ENCODE results near the gene ANXA9. TPM values are rescaled to one million over a fixed set of nuclear protein-coding genes. Genes with fewer than 3 reads are reported as not detected.
A peak's percentile ranks its signal among the peaks of the same experiment; 100 is the strongest.

Gene ANXA9, protein sequence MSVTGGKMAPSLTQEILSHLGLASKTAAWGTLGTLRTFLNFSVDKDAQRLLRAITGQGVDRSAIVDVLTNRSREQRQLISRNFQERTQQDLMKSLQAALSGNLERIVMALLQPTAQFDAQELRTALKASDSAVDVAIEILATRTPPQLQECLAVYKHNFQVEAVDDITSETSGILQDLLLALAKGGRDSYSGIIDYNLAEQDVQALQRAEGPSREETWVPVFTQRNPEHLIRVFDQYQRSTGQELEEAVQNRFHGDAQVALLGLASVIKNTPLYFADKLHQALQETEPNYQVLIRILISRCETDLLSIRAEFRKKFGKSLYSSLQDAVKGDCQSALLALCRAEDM
- polyA plus RNA-seq, result not detected

DNA sequence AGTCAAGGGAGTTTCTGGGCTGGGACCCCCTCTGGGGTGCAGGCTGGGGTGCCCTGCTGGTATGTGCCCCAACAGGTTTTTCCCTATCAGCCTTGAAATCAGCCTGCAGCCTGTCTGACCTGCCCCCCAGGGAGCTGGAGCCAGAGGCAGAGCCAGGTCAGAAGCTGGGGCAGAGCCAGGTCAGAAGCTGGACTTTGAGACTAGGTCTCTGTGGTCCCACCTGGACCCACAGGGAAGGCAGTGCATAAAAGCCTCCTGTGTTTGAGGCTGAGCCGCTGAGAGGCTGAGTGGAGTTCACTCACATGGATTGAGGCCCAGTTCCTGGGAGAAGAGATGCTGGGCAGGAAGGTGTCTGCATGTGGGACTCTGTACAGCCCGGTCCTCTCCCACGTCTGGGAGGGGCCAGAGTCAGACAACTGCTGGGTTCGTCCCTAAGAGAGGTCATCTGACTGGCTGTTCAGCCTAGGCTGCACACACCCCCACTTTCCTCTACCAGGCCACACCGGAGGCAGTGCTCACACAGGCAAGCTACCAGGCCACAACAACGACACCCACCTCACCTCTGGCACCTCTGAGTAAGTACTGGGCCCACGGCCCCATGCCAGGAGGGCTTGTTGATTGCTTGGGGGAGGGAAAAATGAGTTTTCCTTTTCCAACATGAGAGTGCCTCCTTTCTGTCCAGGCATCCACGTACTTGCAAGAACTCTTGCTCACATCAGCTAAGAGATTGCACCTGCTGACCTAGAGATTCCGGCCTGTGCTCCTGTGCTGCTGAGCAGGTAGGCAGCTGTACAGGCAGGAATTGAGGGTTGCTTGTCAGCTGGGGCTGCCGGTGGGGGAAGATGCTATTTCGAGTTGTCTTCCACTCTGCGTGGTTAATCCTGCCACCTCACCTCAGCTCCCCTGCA, at the start of gene ANXA9:
TSS of gene ANXA9 (plus strand) at position 488 of the 908 bp plus-strand sequence. CDS start 814 bp downstream, outside the sequence.
- no peak for DNase-seq
- Mint-ChIP-seq H3K4me1 (peaks cover 15 to 23% of the 10 kb centered on the region in 2 donors), H3K9me3 (no peaks in the 10 kb centered on the region), H3K27me3 (ENCODE audit: low read depth in 3 of 3) (peaks cover 0 to 2% (median 0%) of the 10 kb centered on the region in 3 donors), H3K27ac (no peak within 1 kb of the TSS), H3K4me3 (no peak within 1 kb of the TSS), H3K36me3 (no peaks in the 10 kb centered on the region)

DNA sequence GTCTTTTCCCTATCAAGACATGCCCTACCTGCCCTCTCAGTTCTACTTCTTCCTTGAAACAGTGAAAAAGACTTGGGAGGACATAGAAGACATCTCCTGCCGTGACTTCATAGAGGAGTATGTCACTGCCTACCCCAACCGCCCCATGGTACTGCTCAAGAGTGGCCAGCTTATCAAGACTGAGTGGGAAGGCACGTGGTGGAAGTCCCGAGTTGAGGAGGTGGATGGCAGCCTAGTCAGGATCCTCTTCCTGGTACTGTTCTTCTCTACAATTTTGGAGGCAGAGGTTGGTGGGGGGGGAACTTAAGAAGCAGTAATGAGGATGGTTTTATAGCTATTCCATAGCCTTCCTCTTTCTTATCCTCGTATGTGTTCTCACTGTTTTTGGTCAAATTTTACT, 37.2 kb upstream of the ANXA9 start:
- peak overlapping the region in 3 of 6 donors; percentile 1 to 24 (median 9) for H3K27ac Mint-ChIP-seq
- H3K9me3 Mint-ChIP-seq, result no peaks in the 10 kb centered on the region
- H3K4me1 Mint-ChIP-seq, result no peaks in the 10 kb centered on the region
- H3K27me3 Mint-ChIP-seq (ENCODE audit: low read depth in 3 of 3), result no peaks in the 10 kb centered on the region
- peaks cover 39 to 61% (median 42%) of the 10 kb centered on the region in 3 donors for H3K36me3 Mint-ChIP-seq
- DNase-seq, result no peak
- H3K4me3 Mint-ChIP-seq, result no peak overlapping the region

DNA sequence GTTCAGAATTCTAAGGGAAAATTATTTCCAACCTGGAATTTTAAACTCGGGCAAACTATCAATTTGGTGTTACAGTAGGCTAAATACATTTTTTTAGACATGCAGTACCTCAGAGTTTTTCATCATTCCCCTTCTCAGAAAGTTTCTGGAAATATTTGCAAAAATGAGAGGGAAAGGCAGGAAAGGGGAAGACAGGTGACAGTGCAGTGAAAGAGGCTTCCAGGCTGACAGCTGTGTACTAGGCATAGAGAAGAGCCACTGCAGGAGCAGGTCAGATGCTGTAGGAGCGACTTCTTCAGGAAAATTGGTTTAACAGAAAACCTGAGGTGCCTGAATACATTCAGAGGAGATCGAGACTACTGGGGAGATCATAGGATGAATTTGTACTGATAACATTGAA, 27.4 kb upstream of the ANXA9 start:
- Mint-ChIP-seq H3K27me3 (ENCODE audit: low read depth in 3 of 3) (peaks cover 0 to 3% (median 2%) of the 10 kb centered on the region in 3 donors), H3K36me3 (peaks cover 34 to 53% (median 41%) of the 10 kb centered on the region in 3 donors), H3K4me1 (no peaks in the 10 kb centered on the region), H3K27ac (peak overlapping the region in 2 of 6 donors; percentile 38 to 46), H3K4me3 (no peak overlapping the region), H3K9me3 (no peaks in the 10 kb centered on the region)
- no peak for DNase-seq

DNA sequence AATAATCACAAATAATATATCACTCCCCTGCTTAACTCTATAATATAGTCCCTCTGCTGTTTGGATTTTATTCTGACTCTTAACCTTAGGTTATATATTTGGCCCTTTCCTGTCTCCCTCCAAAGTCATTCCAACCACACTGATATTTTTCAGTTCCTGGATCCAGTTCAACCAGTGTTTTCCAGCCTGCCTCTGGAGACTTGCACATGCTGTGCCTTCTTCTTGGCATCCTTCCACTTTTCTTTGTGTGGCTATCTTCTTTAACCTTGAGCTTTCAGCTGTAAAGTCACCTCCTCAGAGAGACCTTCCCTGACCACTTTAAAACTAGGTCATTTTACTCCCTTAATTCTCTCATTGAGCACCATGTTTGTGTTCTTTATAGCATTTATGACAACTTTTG, 26.8 kb upstream of the ANXA9 start:
- Mint-ChIP-seq H3K9me3 (no peaks in the 10 kb centered on the region), H3K27ac (peak overlapping the region in 3 of 6 donors; percentile 19 to 57 (median 36)), H3K27me3 (ENCODE audit: low read depth in 3 of 3) (peaks cover 0 to 3% (median 2%) of the 10 kb centered on the region in 3 donors), H3K4me1 (no peaks in the 10 kb centered on the region), H3K4me3 (no peak overlapping the region), H3K36me3 (peaks cover 33 to 49% (median 39%) of the 10 kb centered on the region in 3 donors)
- no peak for DNase-seq

DNA sequence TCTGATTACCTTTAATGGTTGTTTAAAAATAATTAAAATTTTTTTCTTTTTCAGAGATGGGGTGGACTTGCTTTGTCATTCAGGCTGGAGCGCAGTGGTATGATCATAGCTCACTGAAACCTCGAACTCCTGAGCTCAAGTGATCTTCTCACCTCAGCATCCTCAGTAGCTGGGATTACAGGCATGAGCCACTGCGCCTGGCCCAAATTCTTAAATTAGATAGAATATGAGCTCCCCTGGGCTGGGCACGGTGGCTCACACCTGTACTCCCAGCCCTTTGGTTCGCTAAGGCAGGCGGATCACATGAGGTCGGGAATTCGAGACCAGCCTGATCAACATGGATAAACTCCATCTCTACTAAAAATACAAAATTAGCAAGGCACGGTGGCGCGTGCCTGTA, 24.4 kb upstream of the ANXA9 start:
- Mint-ChIP-seq H3K4me3 (no peak overlapping the region), H3K9me3 (no peaks in the 10 kb centered on the region), H3K27ac (no peak overlapping the region), H3K36me3 (peaks cover 26 to 43% (median 33%) of the 10 kb centered on the region in 3 donors), H3K4me1 (no peaks in the 10 kb centered on the region), H3K27me3 (ENCODE audit: low read depth in 3 of 3) (peaks cover 0 to 3% (median 2%) of the 10 kb centered on the region in 3 donors)
- no peak for DNase-seq

DNA sequence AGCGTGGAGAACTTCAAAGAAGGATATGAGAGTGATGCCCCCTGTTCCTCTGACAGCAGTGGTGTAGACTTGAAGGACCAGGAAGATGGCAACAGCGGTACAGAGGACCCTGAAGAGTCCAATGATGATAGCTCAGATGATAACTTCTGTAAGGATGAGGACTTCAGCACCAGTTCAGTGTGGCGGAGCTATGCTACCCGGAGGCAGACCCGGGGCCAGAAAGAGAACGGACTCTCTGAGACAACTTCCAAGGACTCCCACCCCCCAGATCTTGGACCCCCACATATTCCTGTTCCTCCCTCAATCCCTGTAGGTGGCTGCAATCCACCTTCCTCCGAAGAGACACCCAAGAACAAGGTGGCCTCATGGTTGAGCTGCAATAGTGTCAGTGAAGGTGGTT, 21.4 kb upstream of the ANXA9 start:
- peaks cover 17 to 52% (median 26%) of the 10 kb centered on the region in 3 donors for H3K36me3 Mint-ChIP-seq
- H3K9me3 Mint-ChIP-seq, result no peaks in the 10 kb centered on the region
- H3K4me1 Mint-ChIP-seq, result no peaks in the 10 kb centered on the region
- peak overlapping the region in 3 of 6 donors; percentile 21 to 62 (median 22) for H3K27ac Mint-ChIP-seq
- H3K4me3 Mint-ChIP-seq, result no peak overlapping the region
- DNase-seq, result no peak
- peaks cover 0 to 3% (median 2%) of the 10 kb centered on the region in 3 donors for H3K27me3 Mint-ChIP-seq (ENCODE audit: low read depth in 3 of 3)

DNA sequence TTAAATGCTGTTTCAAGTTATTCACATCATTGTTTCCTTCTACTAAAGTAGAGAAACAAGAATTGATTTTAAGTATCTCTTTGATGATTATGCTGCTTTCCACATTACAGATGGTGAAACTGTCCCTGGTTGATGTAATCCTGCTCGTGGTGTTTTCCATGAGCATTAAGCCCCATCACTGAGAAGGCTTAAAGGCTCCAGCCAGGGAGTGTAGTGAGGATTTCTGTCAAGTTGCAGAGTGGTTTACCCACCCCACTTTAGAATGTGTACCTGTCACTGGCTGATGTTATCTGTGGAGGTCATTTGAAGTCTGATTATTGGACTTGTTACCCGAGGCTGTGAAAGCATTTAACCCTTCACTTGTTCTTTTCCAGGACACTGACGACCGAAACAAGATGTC, 20.3 kb upstream of the ANXA9 start:
- Mint-ChIP-seq H3K27ac (peak overlapping the region in 2 of 6 donors; percentile 16 to 56), H3K4me3 (no peak overlapping the region), H3K4me1 (no peaks in the 10 kb centered on the region), H3K27me3 (ENCODE audit: low read depth in 3 of 3) (peaks cover 0 to 3% (median 2%) of the 10 kb centered on the region in 3 donors), H3K36me3 (peaks cover 21 to 60% (median 28%) of the 10 kb centered on the region in 3 donors), H3K9me3 (no peaks in the 10 kb centered on the region)
- no peak for DNase-seq

DNA sequence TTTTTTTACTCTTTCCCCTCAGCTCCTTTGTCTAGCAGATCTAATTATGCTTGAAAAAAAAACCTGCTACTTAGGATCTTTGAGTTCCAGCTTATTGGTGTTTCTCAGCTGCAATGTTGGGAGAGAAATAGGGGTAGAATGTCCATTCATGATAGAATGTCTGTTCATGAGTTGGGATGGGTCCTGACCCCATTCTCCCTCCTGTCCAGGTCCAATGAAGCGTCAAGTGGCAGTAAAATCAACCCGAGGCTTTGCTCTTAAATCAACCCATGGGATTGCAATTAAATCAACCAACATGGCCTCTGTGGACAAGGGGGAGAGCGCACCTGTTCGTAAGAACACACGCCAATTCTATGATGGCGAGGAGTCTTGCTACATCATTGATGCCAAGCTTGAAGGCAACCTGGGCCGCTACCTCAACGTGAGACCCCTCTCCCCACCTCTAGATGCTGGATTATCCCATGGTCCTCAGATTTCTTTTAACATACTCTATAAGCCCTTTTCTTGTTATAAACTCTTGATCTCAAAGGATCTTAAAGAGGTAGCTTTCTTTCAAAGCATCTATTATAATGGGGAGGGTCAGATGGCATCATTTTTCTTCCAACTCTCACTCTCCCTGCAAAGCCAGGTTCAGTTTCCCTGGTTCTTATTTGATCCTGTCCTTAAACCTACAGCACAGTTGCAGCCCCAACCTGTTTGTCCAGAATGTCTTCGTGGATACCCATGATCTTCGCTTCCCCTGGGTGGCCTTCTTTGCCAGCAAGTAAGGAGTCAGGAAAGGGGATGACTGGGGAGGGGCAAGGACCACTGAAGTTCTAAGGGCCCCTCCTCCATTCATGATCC, 18.6 kb upstream of the ANXA9 start:
- H3K27me3 Mint-ChIP-seq (ENCODE audit: low read depth in 3 of 3), result peaks cover 0 to 3% (median 0%) of the 10 kb centered on the region in 3 donors
- H3K27ac Mint-ChIP-seq, result peak overlapping the region in 5 of 6 donors; percentile 15 to 77 (median 21)
- no peak overlapping the region for H3K4me3 Mint-ChIP-seq
- peaks cover 21 to 72% (median 32%) of the 10 kb centered on the region in 3 donors for H3K36me3 Mint-ChIP-seq
- H3K9me3 Mint-ChIP-seq, result no peaks in the 10 kb centered on the region
- no peak for DNase-seq
- no peaks in the 10 kb centered on the region for H3K4me1 Mint-ChIP-seq

DNA sequence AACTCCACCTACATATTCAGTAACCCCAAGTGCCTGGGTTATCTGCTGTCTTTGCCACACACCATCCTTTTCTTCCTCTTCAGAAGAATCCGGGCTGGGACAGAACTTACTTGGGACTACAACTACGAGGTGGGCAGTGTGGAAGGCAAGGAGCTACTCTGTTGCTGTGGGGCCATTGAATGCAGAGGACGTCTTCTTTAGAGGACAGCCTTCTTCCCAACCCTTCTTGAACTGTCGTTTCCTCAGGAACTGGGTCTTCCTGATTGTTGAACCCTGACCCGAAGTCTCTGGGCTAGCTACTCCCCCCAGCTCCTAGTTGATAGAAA, 18.0 kb upstream of the ANXA9 start:
- Mint-ChIP-seq H3K4me3 (no peak overlapping the region), H3K27ac (peak overlapping the region in 3 of 6 donors; percentile 15 to 55 (median 21))
- no peak for DNase-seq

DNA sequence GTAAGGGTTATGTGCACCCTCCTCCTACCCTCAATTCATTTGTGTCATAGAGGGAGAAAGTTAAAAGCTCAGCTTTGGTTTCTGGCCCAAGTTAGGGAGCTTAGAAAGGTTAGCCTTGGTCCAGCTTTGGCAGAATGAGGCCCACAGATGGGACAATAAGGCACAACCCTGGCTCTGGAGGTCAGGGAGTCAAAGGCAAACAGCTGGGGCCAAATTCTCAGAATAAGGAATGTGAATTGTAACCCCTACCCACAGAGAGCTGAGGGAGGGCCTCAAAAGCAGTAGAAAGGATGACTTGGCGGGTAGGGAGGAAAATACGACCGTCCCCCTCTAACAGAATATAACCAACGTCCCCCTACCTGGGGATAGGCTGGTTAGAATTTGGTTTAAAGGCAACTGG, 16.5 kb upstream of the ANXA9 start:
- Mint-ChIP-seq H3K36me3 (peaks cover 17 to 57% (median 23%) of the 10 kb centered on the region in 3 donors), H3K4me3 (no peak overlapping the region), H3K9me3 (no peaks in the 10 kb centered on the region), H3K27ac (peak overlapping the region in 1 of 6 donors; percentile 28), H3K27me3 (ENCODE audit: low read depth in 3 of 3) (no peaks in the 10 kb centered on the region), H3K4me1 (peaks cover 7 to 8% of the 10 kb centered on the region in 2 donors)
- DNase-seq, result no peak

More for the DNA sequence above, 18.0 kb upstream of the ANXA9 start:
- no peaks in the 10 kb centered on the region for H3K9me3 Mint-ChIP-seq
- H3K36me3 Mint-ChIP-seq, result peaks cover 21 to 68% (median 30%) of the 10 kb centered on the region in 3 donors
- H3K27me3 Mint-ChIP-seq (ENCODE audit: low read depth in 3 of 3), result peaks cover 0 to 3% (median 0%) of the 10 kb centered on the region in 3 donors
- peaks cover 0 to 2% of the 10 kb centered on the region in 2 donors for H3K4me1 Mint-ChIP-seq

DNA sequence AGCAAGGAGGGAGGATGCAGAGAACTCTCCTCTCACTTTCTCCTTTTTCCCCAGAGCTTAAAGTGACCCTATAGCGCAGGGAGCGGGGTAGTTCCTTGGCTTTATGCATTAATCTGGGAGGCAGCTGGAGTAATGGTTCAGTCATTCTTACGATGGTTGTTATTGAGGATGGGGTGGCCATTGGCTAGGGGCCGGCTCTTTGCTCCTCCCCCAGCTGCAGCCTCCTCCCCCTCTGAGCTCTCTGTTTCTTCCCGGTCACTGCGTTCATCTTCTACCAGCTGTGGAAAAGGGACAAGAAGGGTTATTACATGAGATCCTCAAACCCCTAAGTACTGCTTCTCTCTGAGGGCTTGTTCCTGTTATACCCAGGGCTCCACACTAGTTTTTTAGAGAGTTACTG, 16.1 kb upstream of the ANXA9 start:
- Mint-ChIP-seq H3K27ac (peak overlapping the region in 2 of 6 donors; percentile 17 to 47), H3K9me3 (no peaks in the 10 kb centered on the region), H3K4me3 (no peak overlapping the region), H3K36me3 (peaks cover 17 to 55% (median 22%) of the 10 kb centered on the region in 3 donors), H3K27me3 (ENCODE audit: low read depth in 3 of 3) (no peaks in the 10 kb centered on the region), H3K4me1 (peaks cover 11 to 13% of the 10 kb centered on the region in 2 donors)
- no peak for DNase-seq

DNA sequence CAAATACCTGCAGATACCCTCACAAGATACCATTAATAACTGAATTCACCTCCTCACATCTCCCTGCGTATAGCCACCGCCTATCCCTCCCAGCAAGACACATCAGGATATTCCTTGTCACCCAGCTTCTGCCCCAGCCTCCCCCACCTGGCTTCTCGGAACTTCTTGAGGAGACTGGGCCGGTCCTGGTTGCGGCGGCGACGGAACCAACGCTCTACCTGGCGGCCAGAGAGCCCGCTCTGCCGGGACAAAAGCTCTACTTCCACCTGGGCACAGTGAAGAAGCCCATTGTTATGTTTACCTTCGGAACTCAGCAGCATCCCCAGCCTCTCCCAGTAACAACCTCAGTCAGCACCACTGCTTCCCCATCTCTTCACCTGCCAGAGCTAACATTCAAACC, 14.2 kb upstream of the ANXA9 start:
- Mint-ChIP-seq H3K27me3 (ENCODE audit: low read depth in 3 of 3) (no peaks in the 10 kb centered on the region), H3K27ac (peak overlapping the region in 2 of 6 donors; percentile 56 to 69), H3K4me1 (peaks cover 30 to 32% of the 10 kb centered on the region in 2 donors), H3K36me3 (peaks cover 13 to 44% (median 16%) of the 10 kb centered on the region in 3 donors), H3K9me3 (no peaks in the 10 kb centered on the region), H3K4me3 (no peak overlapping the region)
- DNase-seq, result no peak

DNA sequence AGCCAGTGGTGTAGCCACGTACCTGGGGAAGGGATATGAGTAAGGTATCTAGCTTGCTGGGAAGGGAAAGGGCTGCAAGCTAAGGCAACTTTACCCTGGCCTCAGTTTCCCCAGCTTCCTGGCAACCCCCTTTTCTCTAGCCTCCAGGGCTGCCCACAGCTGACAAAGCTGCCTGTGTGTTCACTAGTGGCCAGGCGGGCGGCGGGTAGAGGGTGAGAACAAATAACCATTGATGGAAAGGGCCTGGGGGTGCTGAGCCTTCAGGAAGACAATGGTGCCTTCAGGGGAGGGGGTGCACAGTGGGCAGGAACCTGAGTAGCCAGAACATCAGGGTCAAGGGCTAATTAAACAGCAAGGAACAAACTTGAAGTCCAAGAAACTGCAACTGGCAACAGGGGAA, 13.6 kb upstream of the ANXA9 start:
- Mint-ChIP-seq H3K36me3 (peaks cover 9 to 38% (median 10%) of the 10 kb centered on the region in 3 donors), H3K4me1 (peaks cover 36 to 37% of the 10 kb centered on the region in 2 donors), H3K4me3 (no peak overlapping the region), H3K27me3 (ENCODE audit: low read depth in 3 of 3) (no peaks in the 10 kb centered on the region), H3K9me3 (no peaks in the 10 kb centered on the region), H3K27ac (no peak overlapping the region)
- no peak for DNase-seq
